ENCODE data around the gene FATE1.

- TF ChIP-seq, protein P1, sequence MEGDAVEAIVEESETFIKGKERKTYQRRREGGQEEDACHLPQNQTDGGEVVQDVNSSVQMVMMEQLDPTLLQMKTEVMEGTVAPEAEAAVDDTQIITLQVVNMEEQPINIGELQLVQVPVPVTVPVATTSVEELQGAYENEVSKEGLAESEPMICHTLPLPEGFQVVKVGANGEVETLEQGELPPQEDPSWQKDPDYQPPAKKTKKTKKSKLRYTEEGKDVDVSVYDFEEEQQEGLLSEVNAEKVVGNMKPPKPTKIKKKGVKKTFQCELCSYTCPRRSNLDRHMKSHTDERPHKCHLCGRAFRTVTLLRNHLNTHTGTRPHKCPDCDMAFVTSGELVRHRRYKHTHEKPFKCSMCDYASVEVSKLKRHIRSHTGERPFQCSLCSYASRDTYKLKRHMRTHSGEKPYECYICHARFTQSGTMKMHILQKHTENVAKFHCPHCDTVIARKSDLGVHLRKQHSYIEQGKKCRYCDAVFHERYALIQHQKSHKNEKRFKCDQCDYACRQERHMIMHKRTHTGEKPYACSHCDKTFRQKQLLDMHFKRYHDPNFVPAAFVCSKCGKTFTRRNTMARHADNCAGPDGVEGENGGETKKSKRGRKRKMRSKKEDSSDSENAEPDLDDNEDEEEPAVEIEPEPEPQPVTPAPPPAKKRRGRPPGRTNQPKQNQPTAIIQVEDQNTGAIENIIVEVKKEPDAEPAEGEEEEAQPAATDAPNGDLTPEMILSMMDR (conservative IDR thresholded peaks at IDR 0.05 in 1 of 2, IDR thresholded peaks at IDR 0.05 in 1 of 2; ENCODE audit: extremely low read depth in 1 of 2, insufficient read depth in 1 of 2, low read depth in 1 of 2, low read length in 2 of 2): no peak
- TF ChIP-seq EZH2 (IDR thresholded peaks at IDR 0.05; ENCODE audit: borderline replicate concordance, low read length): no peak
Observed at GRCh38 chrX:151679798-151680402, 35.9 kb upstream of the FATE1 start.

Measured in mammary epithelial cell (primary cell).